ENCODE data around the gene MRAS. TPM values are rescaled to one million over a fixed set of nuclear protein-coding genes. Genes with fewer than 3 reads are reported as not detected.

Gene MRAS
- total and polyA plus RNA-seq, 2 experiments from 2014 or later: 16.5 to 17.9 TPM

GRCh38 chr3:138307899-138308298 lies 40.5 kb upstream of the MRAS start:
- Histone ChIP-seq H3K4me1 (ENCODE audit: insufficient read depth) (no peaks in the 10 kb centered on the region), H3K36me3 (replicated peaks; ENCODE audit: insufficient read depth, low read depth) (no peaks in the 10 kb centered on the region), H3K27me3 (no peaks in the 10 kb centered on the region), H3K4me3 (no peak overlapping the region), H4K20me1 (ENCODE audit: insufficient read depth, poor library complexity, severe bottlenecking) (no peaks in the 10 kb centered on the region), H3K9me3 (ENCODE audit: low read depth) (peaks cover 11% of the 10 kb centered on the region), H2AFZ (no peak overlapping the region), H3K9me2 (replicated peaks; ENCODE audit: insufficient read depth) (no peaks in the 10 kb centered on the region), H3K79me2 (no peaks in the 10 kb centered on the region), H3K4me2 (no peak overlapping the region), H3K27ac (no peak overlapping the region)
- no peak for TF ChIP-seq CTCF (IDR thresholded peaks at IDR 0.05; ENCODE audit: poor library complexity)
- TF ChIP-seq EZH2phosphoT487 (IDR thresholded peaks at IDR 0.05; ENCODE audit: low read depth, severe bottlenecking, unreplicated experiment): no peak
- TF ChIP-seq EZH2 (IDR thresholded peaks at IDR 0.05; ENCODE audit: borderline replicate concordance): no peak
- WGBS (ENCODE audit: low lambda C conversion rate, missing lambda C conversion rate): 83% methylated on average over 5 of the region's 5 CpGs
- no peak for DNase-seq (ENCODE audit: low spot score)

GRCh38 chr3:138308783-138309182 lies 39.6 kb upstream of the MRAS start:
- no peaks in the 10 kb centered on the region for H3K36me3 ChIP-seq (replicated peaks; ENCODE audit: insufficient read depth, low read depth)
- no peak overlapping the region for H3K27ac ChIP-seq
- TF ChIP-seq EZH2phosphoT487 (IDR thresholded peaks at IDR 0.05; ENCODE audit: low read depth, severe bottlenecking, unreplicated experiment): no peak
- H2AFZ ChIP-seq: no peak overlapping the region
- no peak for DNase-seq (ENCODE audit: low spot score)
- no peaks in the 10 kb centered on the region for H4K20me1 ChIP-seq (ENCODE audit: insufficient read depth, poor library complexity, severe bottlenecking)
- H3K4me2 ChIP-seq: no peak overlapping the region
- H3K4me1 ChIP-seq (ENCODE audit: insufficient read depth): no peaks in the 10 kb centered on the region
- H3K9me3 ChIP-seq (ENCODE audit: low read depth): peaks cover 11% of the 10 kb centered on the region
- no peaks in the 10 kb centered on the region for H3K9me2 ChIP-seq (replicated peaks; ENCODE audit: insufficient read depth)
- H3K79me2 ChIP-seq: no peaks in the 10 kb centered on the region
- no peak overlapping the region for H3K4me3 ChIP-seq
- H3K27me3 ChIP-seq: no peaks in the 10 kb centered on the region

GRCh38 chr3:138310494-138310893 lies 37.9 kb upstream of the MRAS start:
- WGBS (ENCODE audit: low lambda C conversion rate, missing lambda C conversion rate): 81% methylated on average over 4 of the region's 4 CpGs

GRCh38 chr3:138314751-138315150 lies 33.6 kb upstream of the MRAS start:
- Histone ChIP-seq H3K36me3 (replicated peaks; ENCODE audit: insufficient read depth, low read depth) (no peaks in the 10 kb centered on the region), H2AFZ (no peak overlapping the region), H3K79me2 (no peaks in the 10 kb centered on the region), H3K9me2 (replicated peaks; ENCODE audit: insufficient read depth) (no peaks in the 10 kb centered on the region), H4K20me1 (ENCODE audit: insufficient read depth, poor library complexity, severe bottlenecking) (no peaks in the 10 kb centered on the region), H3K27ac (no peak overlapping the region), H3K4me2 (no peak overlapping the region), H3K27me3 (no peaks in the 10 kb centered on the region), H3K9me3 (ENCODE audit: low read depth) (peaks cover 5% of the 10 kb centered on the region), H3K4me1 (ENCODE audit: insufficient read depth) (no peaks in the 10 kb centered on the region), H3K4me3 (no peak overlapping the region)
- DNase-seq (ENCODE audit: low spot score): no peak
- WGBS (ENCODE audit: low lambda C conversion rate, missing lambda C conversion rate): 83% methylated on average over 1 of the region's 1 CpG
- TF ChIP-seq EZH2 (IDR thresholded peaks at IDR 0.05; ENCODE audit: borderline replicate concordance) (no peak), CTCF (IDR thresholded peaks at IDR 0.05; ENCODE audit: poor library complexity) (no peak), EZH2phosphoT487 (IDR thresholded peaks at IDR 0.05; ENCODE audit: low read depth, severe bottlenecking, unreplicated experiment) (no peak)

More at GRCh38 chr3:138310494-138310893, 37.9 kb upstream of the MRAS start:
- Histone ChIP-seq H3K4me3 (no peak overlapping the region), H3K36me3 (replicated peaks; ENCODE audit: insufficient read depth, low read depth) (no peaks in the 10 kb centered on the region), H2AFZ (no peak overlapping the region), H3K79me2 (no peaks in the 10 kb centered on the region), H4K20me1 (ENCODE audit: insufficient read depth, poor library complexity, severe bottlenecking) (no peaks in the 10 kb centered on the region), H3K27me3 (no peaks in the 10 kb centered on the region), H3K27ac (no peak overlapping the region), H3K4me2 (no peak overlapping the region), H3K4me1 (ENCODE audit: insufficient read depth) (no peaks in the 10 kb centered on the region), H3K9me2 (replicated peaks; ENCODE audit: insufficient read depth) (no peaks in the 10 kb centered on the region), H3K9me3 (ENCODE audit: low read depth) (peaks cover 11% of the 10 kb centered on the region)
- no peak for TF ChIP-seq CTCF (IDR thresholded peaks at IDR 0.05; ENCODE audit: poor library complexity)
- TF ChIP-seq EZH2 (IDR thresholded peaks at IDR 0.05; ENCODE audit: borderline replicate concordance): no peak
- TF ChIP-seq EZH2phosphoT487 (IDR thresholded peaks at IDR 0.05; ENCODE audit: low read depth, severe bottlenecking, unreplicated experiment): no peak
- no peak for DNase-seq (ENCODE audit: low spot score)
